ENCODE data around the gene TM9SF1. TPM values are rescaled to one million over a fixed set of nuclear protein-coding genes. Genes with fewer than 3 reads are reported as not detected.
"Not testable (repeated sequence)": the region's sequence is repeated elsewhere in the genome, so short reads cannot be mapped to it uniquely, and the experiment has no call there.

Gene TM9SF1
- total RNA-seq, 2 experiments from 2014 or later, result 12.9 to 13.0 TPM

DNA sequence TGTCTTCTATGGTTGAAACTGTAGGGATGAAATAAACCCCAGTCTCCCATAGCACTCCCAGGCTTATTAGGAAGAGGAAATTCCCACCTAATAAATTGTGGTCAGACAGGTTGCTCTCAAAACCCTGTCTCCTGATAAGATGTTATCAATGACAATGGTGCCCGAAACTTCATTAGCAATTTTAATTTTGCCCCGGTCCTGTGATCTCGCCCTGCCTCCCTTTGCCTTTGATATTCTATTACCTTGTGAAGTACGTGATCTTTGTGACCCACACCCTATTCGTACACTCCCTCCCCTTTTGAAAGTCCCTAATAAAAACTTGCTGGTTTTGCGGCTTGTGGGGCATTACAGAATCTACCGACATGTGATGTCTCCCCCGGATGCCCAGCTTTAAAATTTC is 7.3 kb upstream of the TM9SF1 start:
- intact Hi-C loops (cut with DNase I, micrococcal nuclease); H3K9me3 ChIP-seq (ENCODE audit: control insufficient read depth in 1 of 2, insufficient read depth in 1 of 2, low read length in 2 of 2); H3K4me3 ChIP-seq (ENCODE audit: low read length); H3K9me3 Mint-ChIP-seq; H3K27me3 ChIP-seq (ENCODE audit: control insufficient read depth in 1 of 2, insufficient read depth in 2 of 2, low read length in 2 of 2); H3K27ac Mint-ChIP-seq; DNase-seq; H3K4me3 Mint-ChIP-seq; ATAC-seq (ENCODE audit: poor library complexity); H3K27ac ChIP-seq (ENCODE audit: low read depth in 1 of 2, low read length in 2 of 2); CTCF ChIA-PET; H3K27me3 Mint-ChIP-seq: not testable (repeated sequence)
- peaks cover 34% of the 10 kb centered on the region for H3K4me1 Mint-ChIP-seq (ENCODE audit: low read depth)
- peaks cover 72% of the 10 kb centered on the region for H3K36me3 Mint-ChIP-seq (ENCODE audit: low read depth)
- Histone ChIP-seq H3K4me1 (ENCODE audit: insufficient read depth, low read length) (peaks cover 10% of the 10 kb centered on the region), H3K36me3 (ENCODE audit: insufficient read depth, low read length) (peaks cover 39% of the 10 kb centered on the region)
- POLR2A ChIA-PET, result interaction anchor here (0.8 kb wide), 1 partner anchor 11 kb away, joined by 4 read pairs; the partner anchor contains the start of gene CHMP4A

- DNase-seq (no peak), ATAC-seq (ENCODE audit: poor library complexity) (no peak)
- Mint-ChIP-seq H3K9me3 (no peaks in the 10 kb centered on the region), H3K4me1 (ENCODE audit: low read depth) (peaks cover 36% of the 10 kb centered on the region), H3K27ac (peak overlapping the region; percentile 58), H3K27me3 (no peaks in the 10 kb centered on the region), H3K4me3 (peak overlapping the region; percentile 43), H3K36me3 (ENCODE audit: low read depth) (peaks cover 62% of the 10 kb centered on the region)
- H3K9me3 ChIP-seq (ENCODE audit: control insufficient read depth in 1 of 2, insufficient read depth in 1 of 2, low read length in 2 of 2), result no peaks in the 10 kb centered on the region
- POLR2A ChIA-PET, result interaction anchor here (1.5 kb wide), 1 partner anchor 44 kb away, joined by 6 read pairs; the partner anchor contains the start of gene TINF2
- no peaks in the 10 kb centered on the region for H3K27me3 ChIP-seq (ENCODE audit: control insufficient read depth in 1 of 2, insufficient read depth in 2 of 2, low read length in 2 of 2)
- peaks cover 17% of the 10 kb centered on the region for H3K36me3 ChIP-seq (ENCODE audit: insufficient read depth, low read length)
- no peak overlapping the region for H3K4me3 ChIP-seq (ENCODE audit: low read length)
- no peak overlapping the region for H3K27ac ChIP-seq (ENCODE audit: low read depth in 1 of 2, low read length in 2 of 2)
- intact Hi-C loops (cut with DNase I, micrococcal nuclease), result loop anchor here in 1 of 2 experiments (5.0 kb wide), 1 partner anchor 33 kb away; the partner anchor contains the start of genes GMPR2 and NEDD8
- CTCF ChIA-PET, result interaction anchor here (0.5 to 1.2 kb wide), 2 partner anchors 38 to 40 kb away, joined by 3 read pairs; partner anchors contain the start of gene IRF9
- TF ChIP-seq, protein P1, sequence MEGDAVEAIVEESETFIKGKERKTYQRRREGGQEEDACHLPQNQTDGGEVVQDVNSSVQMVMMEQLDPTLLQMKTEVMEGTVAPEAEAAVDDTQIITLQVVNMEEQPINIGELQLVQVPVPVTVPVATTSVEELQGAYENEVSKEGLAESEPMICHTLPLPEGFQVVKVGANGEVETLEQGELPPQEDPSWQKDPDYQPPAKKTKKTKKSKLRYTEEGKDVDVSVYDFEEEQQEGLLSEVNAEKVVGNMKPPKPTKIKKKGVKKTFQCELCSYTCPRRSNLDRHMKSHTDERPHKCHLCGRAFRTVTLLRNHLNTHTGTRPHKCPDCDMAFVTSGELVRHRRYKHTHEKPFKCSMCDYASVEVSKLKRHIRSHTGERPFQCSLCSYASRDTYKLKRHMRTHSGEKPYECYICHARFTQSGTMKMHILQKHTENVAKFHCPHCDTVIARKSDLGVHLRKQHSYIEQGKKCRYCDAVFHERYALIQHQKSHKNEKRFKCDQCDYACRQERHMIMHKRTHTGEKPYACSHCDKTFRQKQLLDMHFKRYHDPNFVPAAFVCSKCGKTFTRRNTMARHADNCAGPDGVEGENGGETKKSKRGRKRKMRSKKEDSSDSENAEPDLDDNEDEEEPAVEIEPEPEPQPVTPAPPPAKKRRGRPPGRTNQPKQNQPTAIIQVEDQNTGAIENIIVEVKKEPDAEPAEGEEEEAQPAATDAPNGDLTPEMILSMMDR (IDR thresholded peaks at IDR 0.05), result no peak
- peaks cover 37% of the 10 kb centered on the region for H3K4me1 ChIP-seq (ENCODE audit: insufficient read depth, low read length)
These were observed 3.7 kb upstream of the TM9SF1 start for GRCh38 chr14:24198814-24199524.

DNA sequence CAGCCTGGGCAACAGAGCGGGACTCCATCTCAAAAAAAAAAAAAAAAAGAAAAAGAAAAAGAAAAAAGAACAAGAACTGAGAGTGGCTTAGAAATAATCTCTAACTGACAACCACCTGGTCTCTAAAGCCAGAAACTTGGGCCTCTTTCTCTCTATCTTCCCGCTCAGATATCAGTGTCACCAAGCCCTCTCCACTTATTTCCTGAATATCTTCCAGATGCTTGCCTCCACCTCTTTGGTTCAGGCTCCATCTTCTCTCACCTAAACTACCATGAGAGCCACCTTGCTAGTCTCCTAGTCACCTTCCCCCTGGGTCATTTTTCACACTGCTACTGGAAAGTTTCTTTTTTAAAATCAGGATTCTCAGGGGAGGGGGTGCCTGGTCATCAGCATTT is 1.8 kb upstream of the TM9SF1 start:
- Histone ChIP-seq H3K27me3 (ENCODE audit: control insufficient read depth in 1 of 2, insufficient read depth in 2 of 2, low read length in 2 of 2) (no peaks in the 10 kb centered on the region), H3K27ac (ENCODE audit: low read depth in 1 of 2, low read length in 2 of 2) (no peak overlapping the region), H3K4me1 (ENCODE audit: insufficient read depth, low read length) (peaks cover 37% of the 10 kb centered on the region), H3K9me3 (ENCODE audit: control insufficient read depth in 1 of 2, insufficient read depth in 1 of 2, low read length in 2 of 2) (no peaks in the 10 kb centered on the region), H3K4me3 (ENCODE audit: low read length) (no peak overlapping the region), H3K36me3 (ENCODE audit: insufficient read depth, low read length) (peaks cover 22% of the 10 kb centered on the region)
- Mint-ChIP-seq H3K27ac (peak overlapping the region; percentile 92), H3K27me3 (no peaks in the 10 kb centered on the region), H3K9me3 (no peaks in the 10 kb centered on the region), H3K36me3 (ENCODE audit: low read depth) (peaks cover 61% of the 10 kb centered on the region), H3K4me1 (ENCODE audit: low read depth) (peaks cover 49% of the 10 kb centered on the region), H3K4me3 (peak overlapping the region; percentile 87)
- intact Hi-C loops (cut with DNase I, micrococcal nuclease), result loop anchor here in 1 of 2 experiments (5.0 kb wide), 1 partner anchor 35 kb away; the partner anchor contains the start of genes GMPR2 and NEDD8
- POLR2A ChIA-PET, result interaction anchor here (2.3 to 4.0 kb wide), 3 partner anchors 13 to 56 kb away, joined by 12 to 99 read pairs (median 20); partner anchors contain the start of genes CHMP4A, EMC9 and MDP1
- CTCF ChIA-PET, result interaction anchor here (1.3 to 2.6 kb wide), 2 partner anchors 36 to 45 kb away, joined by 4 to 12 read pairs; partner anchors contain the start of gene TINF2
- TF ChIP-seq, protein P1 (IDR thresholded peaks at IDR 0.05), result no peak
- DNase-seq (no peak), ATAC-seq (ENCODE audit: poor library complexity) (no peak)
